Neural cell (in vitro differentiated cells): ENCODE data around the gene UBAC2.

Experiments
- CTCF ChIP-seq: fragments of 450-650 bp; IDR thresholded peaks from 2 replicates; pipeline ENCODE4 v1.5.1; 2014; ENCODE audit warnings: antibody characterized with exemption, mild to moderate bottlenecking, moderate library complexity; ENCODE audit not compliant: poor library complexity, severe bottlenecking
- EP300 ChIP-seq: fragments of 450-650 bp; conservative IDR thresholded peaks from 2 replicates; pipeline ENCODE4 v1.6.1; 2014; ENCODE audit warnings: antibody characterized with exemption, mild to moderate bottlenecking, moderate library complexity; ENCODE audit not compliant: poor library complexity, severe bottlenecking
- EZH2 ChIP-seq: fragments of 200-600, 300-800 bp; shearing (Covaris generic), sonication (generic); IDR thresholded peaks from 2 replicates; pipeline ENCODE4 v1.6.1; 2014; ENCODE audit warnings: antibody characterized with exemption, low read length, borderline replicate concordance, mild to moderate bottlenecking; ENCODE audit not compliant: insufficient read depth, poor library complexity, severe bottlenecking
- MXI1 ChIP-seq: fragments of 450-650 bp; conservative IDR thresholded peaks from 2 replicates; pipeline ENCODE4 v1.6.1; 2014; ENCODE audit warnings: antibody characterized with exemption, mild to moderate bottlenecking; ENCODE audit not compliant: poor library complexity, severe bottlenecking
- POLR2AphosphoS5 ChIP-seq: IDR thresholded peaks from 2 replicates; pipeline ENCODE4 v1.6.1; 2012
- RAD21 ChIP-seq: fragments of 450-650 bp; conservative IDR thresholded peaks from 2 replicates; pipeline ENCODE4 v1.6.1; 2014; ENCODE audit warnings: antibody characterized with exemption, mild to moderate bottlenecking, moderate library complexity
- REST ChIP-seq: IDR thresholded peaks from 2 replicates; pipeline ENCODE4 v1.6.1; 2012; ENCODE audit warnings: borderline replicate concordance
- SMC3 ChIP-seq: fragments of 450-650 bp; conservative IDR thresholded peaks from 2 replicates; pipeline ENCODE4 v1.6.1; 2014; ENCODE audit warnings: antibody characterized with exemption, mild to moderate bottlenecking, moderate library complexity; ENCODE audit not compliant: poor library complexity
- TAF1 ChIP-seq: IDR thresholded peaks from 2 replicates; pipeline ENCODE4 v1.6.1; 2012; ENCODE audit warnings: low read depth

GRCh38 chr13:99289674-99290337, 89.2 kb downstream of the UBAC2 start:
- TF ChIP-seq CTCF, result no peak
- TF ChIP-seq REST, result no peak
- TF ChIP-seq EZH2, result no peak
- no peak for TF ChIP-seq POLR2AphosphoS5
- TF ChIP-seq TAF1, result no peak
- no peak for TF ChIP-seq EP300
- no peak for TF ChIP-seq MXI1
- no peak for TF ChIP-seq RAD21
- no peak for TF ChIP-seq SMC3
